Thyroid gland (tissue), 4 donors: ENCODE results near the gene TGIF1. TPM values are rescaled to one million over a fixed set of nuclear protein-coding genes. Genes with fewer than 3 reads are reported as not detected.

Experiments
- DNase-seq, 2 donors: peaks; one replicate each; pipeline ENCODE4 v3.0.0-alpha.2; 2019
- H3K27ac ChIP-seq, 3 donors: fragments of 200-600 bp; sonication (generic); 1 replicate in 2 of 3; 2 replicates in 1 of 3; pipeline ENCODE4 v1.5.1; 2016 to 2019; ENCODE audit warnings: mild to moderate bottlenecking in 1 of 3, moderate library complexity in 1 of 3
- H3K27me3 ChIP-seq: fragments of 200-600 bp; sonication (generic); one replicate; pipeline ENCODE4 v1.5.1; 2019
- H3K36me3 ChIP-seq, 2 donors: fragments of 200-600 bp; sonication (generic); one replicate each; pipeline ENCODE4 v1.5.1; 2016 to 2019
- H3K4me1 ChIP-seq, 2 donors: fragments of 200-600 bp; sonication (generic); one replicate each; pipeline ENCODE4 v1.5.1; 2017 to 2019
- H3K4me3 ChIP-seq, 3 donors: fragments of 200-600 bp; sonication (generic); replicated peaks in 1 of 3; 1 replicate in 2 of 3; 2 replicates in 1 of 3; pipeline ENCODE4 v1.5.1; 2016; ENCODE audit warnings: mild to moderate bottlenecking in 1 of 3
- H3K9me3 ChIP-seq: fragments of 200-600 bp; sonication (generic); one replicate; pipeline ENCODE4 v1.5.1; 2017
- POLR2A ChIP-seq, 2 donors: fragments of 450-650 bp; IDR thresholded peaks; one replicate each; pipeline ENCODE4 v1.6.1; 2017; ENCODE audit warnings: antibody characterized with exemption in 2 of 2, mild to moderate bottlenecking in 2 of 2, moderate library complexity in 1 of 2
- WGBS, 2 donors: methylation state at CpG; one replicate each; pipeline ENCODE4 v1.1.5; 2017; 5-methylcytosine and 5-hydroxymethylcytosine counted together
- intact Hi-C: fragments of 100-400 bp; cut with DNase I; formaldehyde crosslinking; loops from one replicate; pipeline ENCODE4 v1.15.1; 2023
- total RNA-seq, 4 donors: library from RNA; depleted of rRNA; stranded (reverse); fragments of >200 nt; gene quantifications; one replicate each; pipeline ENCODE4 v1.2.3, GENCODE V29; 2016
- TF ChIP-seq, protein P1 (sequence below), 6 experiments: fragments of 200-600 bp in 3 of 6; fragments of 450-650 bp in 3 of 6; sonication (generic) in 3 of 6; IDR thresholded peaks; one replicate each; pipeline ENCODE4 v1.5.1; 2016 to 2019; ENCODE audit warnings: antibody characterized with exemption in 6 of 6, mild to moderate bottlenecking in 2 of 6, inconsistent platforms in 1 of 6, moderate library complexity in 1 of 6

TGIF1 gene
- total RNA-seq, 4 donors from 2014 or later = 46.4 to 62.3 (median 52.3) TPM

GRCh38 chr18:3491981-3492555 is 42.1 kb downstream of the TGIF1 start:
- TF ChIP-seq, protein P1, sequence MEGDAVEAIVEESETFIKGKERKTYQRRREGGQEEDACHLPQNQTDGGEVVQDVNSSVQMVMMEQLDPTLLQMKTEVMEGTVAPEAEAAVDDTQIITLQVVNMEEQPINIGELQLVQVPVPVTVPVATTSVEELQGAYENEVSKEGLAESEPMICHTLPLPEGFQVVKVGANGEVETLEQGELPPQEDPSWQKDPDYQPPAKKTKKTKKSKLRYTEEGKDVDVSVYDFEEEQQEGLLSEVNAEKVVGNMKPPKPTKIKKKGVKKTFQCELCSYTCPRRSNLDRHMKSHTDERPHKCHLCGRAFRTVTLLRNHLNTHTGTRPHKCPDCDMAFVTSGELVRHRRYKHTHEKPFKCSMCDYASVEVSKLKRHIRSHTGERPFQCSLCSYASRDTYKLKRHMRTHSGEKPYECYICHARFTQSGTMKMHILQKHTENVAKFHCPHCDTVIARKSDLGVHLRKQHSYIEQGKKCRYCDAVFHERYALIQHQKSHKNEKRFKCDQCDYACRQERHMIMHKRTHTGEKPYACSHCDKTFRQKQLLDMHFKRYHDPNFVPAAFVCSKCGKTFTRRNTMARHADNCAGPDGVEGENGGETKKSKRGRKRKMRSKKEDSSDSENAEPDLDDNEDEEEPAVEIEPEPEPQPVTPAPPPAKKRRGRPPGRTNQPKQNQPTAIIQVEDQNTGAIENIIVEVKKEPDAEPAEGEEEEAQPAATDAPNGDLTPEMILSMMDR (IDR thresholded peaks at IDR 0.05) = no peak
- TF ChIP-seq POLR2A (IDR thresholded peaks at IDR 0.05) = no peak
- Histone ChIP-seq H3K4me1 (peaks cover 9 to 32% of the 10 kb centered on the region in 2 donors), H3K4me3 (no peak overlapping the region), H3K9me3 (no peaks in the 10 kb centered on the region), H3K27me3 (no peaks in the 10 kb centered on the region), H3K27ac (peak overlapping the region; percentile 15 to 47 (median 35)), H3K36me3 (no peaks in the 10 kb centered on the region)
- intact Hi-C loops = no loop called here
- WGBS, 2 donors = 8 to 35% methylated on average over 1 of the region's 1 CpG
- DNase-seq = no peak

- Histone ChIP-seq H3K27me3 (no peaks in the 10 kb centered on the region), H3K4me1 (peaks cover 9 to 32% of the 10 kb centered on the region in 2 donors), H3K27ac (peak overlapping the region; percentile 15 to 47 (median 23)), H3K4me3 (no peak overlapping the region), H3K36me3 (no peaks in the 10 kb centered on the region), H3K9me3 (no peaks in the 10 kb centered on the region)
- 19 to 30% methylated on average over 2 of the region's 2 CpGs for WGBS, 2 donors
- peak; percentile 62 to 69 for DNase-seq
- intact Hi-C loops = no loop called here
- no peak for TF ChIP-seq POLR2A (IDR thresholded peaks at IDR 0.05)
- TF ChIP-seq, protein P1 (IDR thresholded peaks at IDR 0.05) = no peak
Observed at GRCh38 chr18:3492721-3493120, 42.7 kb downstream of the TGIF1 start.

- Histone ChIP-seq H3K27ac (peak overlapping the region in 2 of 3 donors; percentile 17 to 46), H3K27me3 (no peaks in the 10 kb centered on the region), H3K9me3 (no peaks in the 10 kb centered on the region), H3K36me3 (no peaks in the 10 kb centered on the region), H3K4me3 (no peak overlapping the region), H3K4me1 (peaks cover 9 to 32% of the 10 kb centered on the region in 2 donors)
- DNase-seq = no peak
- TF ChIP-seq POLR2A (IDR thresholded peaks at IDR 0.05) = no peak
- TF ChIP-seq, protein P1 (IDR thresholded peaks at IDR 0.05) = no peak
- intact Hi-C loops = no loop called here
- WGBS, 2 donors = 89 to 91% methylated on average over 9 of the region's 9 CpGs
Observed at GRCh38 chr18:3493501-3494244, 43.7 kb downstream of the TGIF1 start.

GRCh38 chr18:3494245-3494526 is 44.2 kb downstream of the TGIF1 start:
- H3K4me1 ChIP-seq = peaks cover 9 to 34% of the 10 kb centered on the region in 2 donors
- no peak for DNase-seq
- H3K36me3 ChIP-seq = no peaks in the 10 kb centered on the region
- no peak overlapping the region for H3K4me3 ChIP-seq
- intact Hi-C loops = no loop called here
- no peaks in the 10 kb centered on the region for H3K27me3 ChIP-seq
- TF ChIP-seq, protein P1 (IDR thresholded peaks at IDR 0.05) = no peak
- no peak for TF ChIP-seq POLR2A (IDR thresholded peaks at IDR 0.05)
- 85 to 90% methylated on average over 4 of the region's 4 CpGs for WGBS, 2 donors
- H3K27ac ChIP-seq = peak overlapping the region in 2 of 3 donors; percentile 17 to 46
- no peaks in the 10 kb centered on the region for H3K9me3 ChIP-seq

DNA sequence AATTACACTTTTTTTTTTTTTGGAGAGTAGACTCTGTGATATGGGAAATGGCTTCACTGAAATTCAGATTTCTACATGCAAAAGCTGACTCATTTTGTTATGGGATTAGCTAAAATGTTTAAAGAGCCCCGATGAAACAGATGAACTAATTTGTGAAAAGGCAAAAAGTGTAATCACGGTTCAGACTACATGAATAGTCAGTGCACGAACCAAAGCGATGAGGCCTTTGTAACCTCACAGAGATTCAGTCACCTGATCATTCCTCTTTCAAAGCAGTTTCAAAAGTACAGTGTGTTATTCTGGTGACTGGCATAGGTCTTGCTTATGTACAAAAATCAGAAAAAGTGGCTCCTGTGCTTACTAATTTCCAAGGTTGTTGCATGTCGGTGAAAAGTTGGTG is 44.6 kb downstream of the TGIF1 start:
- Histone ChIP-seq H3K4me3 (no peak overlapping the region), H3K4me1 (peaks cover 12 to 37% of the 10 kb centered on the region in 2 donors), H3K36me3 (no peaks in the 10 kb centered on the region), H3K27me3 (no peaks in the 10 kb centered on the region), H3K9me3 (no peaks in the 10 kb centered on the region), H3K27ac (peak overlapping the region in 1 of 3 donors; percentile 18)
- intact Hi-C loops = no loop called here
- no peak for DNase-seq
- TF ChIP-seq, protein P1 (IDR thresholded peaks at IDR 0.05) = no peak
- no peak for TF ChIP-seq POLR2A (IDR thresholded peaks at IDR 0.05)
- 91 to 93% methylated on average over 5 of the region's 5 CpGs for WGBS, 2 donors
